Fibroblast of pulmonary artery (primary cell): ENCODE results near the gene DENND1A.

Experiments
- DNase-seq: peaks from one replicate; pipeline ENCODE4 v3.0.0-alpha.2; 2010; ENCODE audit warnings: low read depth
- H3K4me3 ChIP-seq: replicated peaks from 2 replicates; pipeline ENCODE4 v1.5.1; 2011; ENCODE audit warnings: low read depth, mild to moderate bottlenecking, control low read depth, low read length, moderate library complexity
- TF ChIP-seq, protein P1 (sequence below): IDR thresholded peaks from 2 replicates; pipeline ENCODE4 v1.5.1; 2011; ENCODE audit warnings: mild to moderate bottlenecking, control low read depth, low read length, inconsistent platforms; ENCODE audit errors: missing control alignments

Gene DENND1A

DNA sequence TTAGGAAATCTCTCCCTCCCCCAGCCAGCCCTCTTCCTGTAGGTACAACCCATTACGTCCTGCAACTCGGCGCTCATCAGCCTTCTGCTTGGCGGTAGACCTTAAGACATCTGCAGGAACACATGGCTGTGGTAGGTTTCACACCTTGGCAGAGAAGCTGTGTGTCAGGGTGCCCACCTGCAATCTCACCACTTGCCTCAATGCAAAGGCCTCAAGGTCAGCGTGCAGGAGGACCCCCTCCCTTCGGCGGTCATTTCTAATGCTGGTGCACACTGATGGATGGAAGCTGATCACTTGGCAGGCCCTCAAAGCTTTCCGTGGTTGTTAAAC is 506.6 kb downstream of the DENND1A start:
- TF ChIP-seq, protein P1, sequence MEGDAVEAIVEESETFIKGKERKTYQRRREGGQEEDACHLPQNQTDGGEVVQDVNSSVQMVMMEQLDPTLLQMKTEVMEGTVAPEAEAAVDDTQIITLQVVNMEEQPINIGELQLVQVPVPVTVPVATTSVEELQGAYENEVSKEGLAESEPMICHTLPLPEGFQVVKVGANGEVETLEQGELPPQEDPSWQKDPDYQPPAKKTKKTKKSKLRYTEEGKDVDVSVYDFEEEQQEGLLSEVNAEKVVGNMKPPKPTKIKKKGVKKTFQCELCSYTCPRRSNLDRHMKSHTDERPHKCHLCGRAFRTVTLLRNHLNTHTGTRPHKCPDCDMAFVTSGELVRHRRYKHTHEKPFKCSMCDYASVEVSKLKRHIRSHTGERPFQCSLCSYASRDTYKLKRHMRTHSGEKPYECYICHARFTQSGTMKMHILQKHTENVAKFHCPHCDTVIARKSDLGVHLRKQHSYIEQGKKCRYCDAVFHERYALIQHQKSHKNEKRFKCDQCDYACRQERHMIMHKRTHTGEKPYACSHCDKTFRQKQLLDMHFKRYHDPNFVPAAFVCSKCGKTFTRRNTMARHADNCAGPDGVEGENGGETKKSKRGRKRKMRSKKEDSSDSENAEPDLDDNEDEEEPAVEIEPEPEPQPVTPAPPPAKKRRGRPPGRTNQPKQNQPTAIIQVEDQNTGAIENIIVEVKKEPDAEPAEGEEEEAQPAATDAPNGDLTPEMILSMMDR = no peak
- H3K4me3 ChIP-seq = no peak overlapping the region
- no peak for DNase-seq

DNA sequence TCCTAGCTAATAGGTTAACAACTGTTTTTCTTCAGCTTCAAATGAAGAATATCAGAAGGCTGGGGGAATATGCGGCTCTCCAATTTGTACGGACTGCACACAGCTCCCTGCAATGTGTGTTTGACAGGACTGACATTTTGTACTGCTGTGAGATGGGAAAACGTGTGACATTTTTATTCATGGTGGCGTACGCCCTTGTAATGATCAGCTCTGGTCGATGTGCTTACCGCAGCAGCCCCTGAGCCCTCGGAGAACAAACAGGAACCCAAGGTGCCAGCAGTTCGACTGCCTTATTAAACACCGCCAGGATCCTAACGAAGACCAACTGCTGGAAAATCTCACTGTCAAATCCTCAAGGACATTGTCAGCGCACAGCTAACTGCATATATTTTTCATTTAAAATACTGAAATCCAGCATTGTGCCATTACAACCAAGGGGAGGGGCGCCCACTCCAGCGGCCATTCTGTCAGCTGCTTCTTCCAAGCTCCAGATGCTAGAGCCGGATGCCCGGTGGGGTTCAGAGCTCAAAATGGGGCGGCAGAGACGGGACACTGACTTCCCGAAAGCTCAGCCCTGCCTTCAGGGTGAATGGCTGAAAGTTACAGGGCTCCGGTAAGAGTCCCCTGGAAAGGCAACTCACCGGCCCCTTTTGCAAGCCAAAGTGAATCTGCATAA is 507.2 kb downstream of the DENND1A start:
- TF ChIP-seq, protein P1 = no peak
- DNase-seq = no peak
- H3K4me3 ChIP-seq = no peak overlapping the region

DNA sequence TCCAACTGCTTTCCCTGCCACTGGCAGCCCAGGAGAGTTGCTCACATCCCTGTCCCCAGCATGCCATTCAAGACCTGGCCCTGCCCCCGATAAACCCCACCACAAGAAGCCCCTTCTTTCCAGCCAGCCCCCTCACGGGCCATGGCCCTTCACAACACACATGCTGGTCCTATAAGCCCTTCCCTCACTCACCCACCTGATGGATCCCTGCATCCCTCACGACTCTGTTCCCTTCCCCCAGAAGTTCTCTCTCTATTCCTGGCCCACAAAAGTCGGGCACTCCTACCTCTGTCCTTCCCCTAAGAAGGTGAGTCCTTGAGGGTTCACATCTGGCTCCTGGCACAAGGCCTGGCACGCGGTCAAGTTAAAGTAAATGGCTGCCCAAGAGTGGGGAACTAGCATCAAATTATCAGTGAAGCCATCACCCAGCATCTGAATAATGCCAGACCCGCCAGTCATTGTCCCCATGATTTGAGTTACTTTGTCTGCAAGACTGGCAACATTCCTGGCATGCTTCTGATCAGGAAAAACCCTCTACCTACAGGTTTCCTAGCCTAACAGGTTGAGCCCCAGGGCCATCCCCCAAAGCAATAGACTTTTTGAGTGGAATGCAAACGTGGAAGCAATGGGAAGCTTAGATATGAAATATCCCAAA is 508.0 kb downstream of the DENND1A start:
- no peak overlapping the region for H3K4me3 ChIP-seq
- TF ChIP-seq, protein P1 = no peak
- DNase-seq = no peak

DNA sequence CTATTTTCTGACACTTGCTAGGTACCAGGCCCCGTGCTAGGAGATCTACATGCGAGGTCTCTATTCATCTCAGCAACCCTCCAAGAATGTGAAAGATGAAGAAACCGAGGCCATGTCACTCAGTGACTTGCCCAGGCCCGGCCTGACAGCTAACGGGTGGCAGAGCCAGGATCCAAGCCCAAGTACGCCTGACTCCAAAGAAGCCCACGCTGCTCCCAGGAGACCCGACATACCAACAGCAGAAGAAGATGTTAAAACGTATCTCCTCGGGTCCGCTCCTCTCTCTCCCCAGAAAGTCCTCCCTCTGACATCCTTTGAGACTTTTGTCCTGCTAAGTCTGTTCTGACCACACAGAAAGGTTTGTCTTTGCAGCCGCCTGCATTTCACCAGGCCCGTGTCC is 508.7 kb downstream of the DENND1A start:
- no peak for DNase-seq
- no peak overlapping the region for H3K4me3 ChIP-seq
- TF ChIP-seq, protein P1 = no peak

DNA sequence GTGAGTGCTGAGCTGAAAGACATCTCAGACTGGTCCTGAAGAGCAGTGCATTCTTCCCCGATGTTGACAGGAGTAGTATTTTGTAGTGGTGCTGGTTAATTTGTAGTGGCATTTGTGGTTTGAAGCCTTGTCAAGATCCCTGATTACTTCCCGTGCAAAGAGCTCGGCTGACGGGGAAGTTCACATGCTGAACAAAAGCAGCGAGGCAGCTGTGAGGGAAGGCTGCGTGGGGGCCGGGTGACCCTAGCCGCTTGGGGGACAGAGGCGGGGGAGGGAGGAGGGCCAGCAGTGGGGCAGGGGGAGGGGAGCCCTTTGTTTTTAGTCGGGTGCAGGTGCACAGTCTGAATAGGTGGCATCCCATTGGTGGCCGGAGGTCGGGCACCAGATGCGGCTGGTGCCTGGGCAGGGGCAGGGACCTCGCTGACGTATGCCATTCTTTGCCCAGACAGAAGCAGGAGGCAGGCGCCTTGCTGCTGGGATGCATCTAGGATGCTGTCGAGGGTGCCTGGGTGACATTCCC is 509.3 kb downstream of the DENND1A start:
- no peak overlapping the region for H3K4me3 ChIP-seq
- no peak for DNase-seq
- TF ChIP-seq, protein P1 = no peak

DNA sequence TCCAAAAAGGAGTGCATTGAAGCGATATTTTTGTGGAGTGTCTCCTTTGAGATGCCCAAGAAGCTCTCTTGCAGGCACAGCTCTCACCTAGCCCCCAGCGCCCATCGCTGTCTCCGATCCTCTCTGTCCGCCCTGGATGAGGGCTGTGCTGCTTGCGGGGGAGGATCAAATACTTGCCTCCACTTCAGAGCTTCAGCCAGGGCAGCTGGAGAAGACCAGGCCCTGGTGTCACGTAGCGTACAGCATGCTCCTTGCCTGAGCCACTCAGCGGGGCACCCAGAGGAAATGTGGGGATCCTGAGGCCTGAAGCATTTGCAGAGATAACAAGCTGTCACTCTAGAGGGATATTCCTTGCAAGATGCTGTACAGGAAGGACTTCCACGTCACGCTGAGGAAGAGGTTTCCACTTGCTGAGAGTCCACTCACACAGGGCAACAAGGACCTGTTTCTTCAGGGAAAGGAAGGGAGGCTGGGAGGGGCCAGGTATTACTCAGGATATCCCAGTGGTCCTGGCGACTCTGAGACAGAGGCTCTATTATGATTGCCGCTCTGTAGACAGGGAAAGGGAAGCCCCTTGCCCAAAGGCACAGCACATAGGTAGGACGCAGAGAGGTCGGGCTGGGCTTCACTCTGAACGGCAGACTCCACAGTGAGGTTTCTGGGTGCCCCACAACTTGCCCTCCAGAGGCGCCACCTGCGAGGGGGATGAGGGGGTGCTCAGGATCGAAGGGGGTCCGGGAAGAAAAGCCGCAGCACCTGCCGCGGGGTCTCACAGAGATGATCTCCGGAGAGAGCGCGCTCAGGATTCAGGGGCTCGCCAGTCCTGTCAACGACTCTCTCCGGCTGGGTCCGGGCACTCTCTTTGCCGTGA is 510.0 kb downstream of the DENND1A start:
- H3K4me3 ChIP-seq = no peak overlapping the region
- TF ChIP-seq, protein P1 = no peak
- no peak for DNase-seq
